ENCODE results near the gene SDK1. TPM values are rescaled to one million over a fixed set of nuclear protein-coding genes. Genes with fewer than 3 reads are reported as not detected.

The SDK1 gene
- total and polyA plus RNA-seq, 2 donors (not counting 3 experiments of a cell fraction or from before 2014, with no cell fraction given) = 1.6 to 3.9 TPM

- H3K27me3 ChIP-seq (ENCODE audit: control insufficient read depth in 2 of 2, insufficient read depth in 2 of 2, low read length in 2 of 2) = no peaks in the 10 kb centered on the region
- POLR2A ChIA-PET = no interaction called here
- no peaks in the 10 kb centered on the region for H3K36me3 ChIP-seq (ENCODE audit: control insufficient read depth in 2 of 2, extremely low read depth in 1 of 2, insufficient read depth in 2 of 2, low read length in 2 of 2)
- H3K27ac ChIP-seq (ENCODE audit: insufficient read depth, low read depth, low read length) = no peak overlapping the region
- dilution Hi-C loops (cut with MboI; ENCODE audit: extremely low pct_ligation_motif_present, low sequenced_read_pairs) (no loop called here), intact Hi-C loops (cut with micrococcal nuclease) (no loop called here)
- no peak overlapping the region for H2AFZ ChIP-seq (ENCODE audit: low read depth, low read length)
- TF ChIP-seq POLR2A (IDR thresholded peaks at IDR 0.05; ENCODE audit: low read depth, low read length) (no peak), GATA2 (IDR thresholded peaks at IDR 0.05; ENCODE audit: insufficient read depth, insufficient read length, low read depth, low read length) (no peak), POLR2AphosphoS5 (IDR thresholded peaks at IDR 0.05; ENCODE audit: insufficient read depth, low read depth, low read length) (no peak), JUN (IDR thresholded peaks at IDR 0.05; ENCODE audit: borderline replicate concordance, insufficient read depth, insufficient read length, low read depth) (no peak), EZH2 (IDR thresholded peaks at IDR 0.05; ENCODE audit: borderline replicate concordance, low read depth, low read length, severe bottlenecking) (no peak), MAX (IDR thresholded peaks at IDR 0.05; ENCODE audit: insufficient read depth, insufficient read length) (no peak), MYC (IDR thresholded peaks at IDR 0.05; ENCODE audit: low read depth, low read length) (no peak), FOS (IDR thresholded peaks at IDR 0.05; ENCODE audit: borderline replicate concordance, insufficient read depth, low read length) (no peak)
- TF ChIP-seq, protein P1, sequence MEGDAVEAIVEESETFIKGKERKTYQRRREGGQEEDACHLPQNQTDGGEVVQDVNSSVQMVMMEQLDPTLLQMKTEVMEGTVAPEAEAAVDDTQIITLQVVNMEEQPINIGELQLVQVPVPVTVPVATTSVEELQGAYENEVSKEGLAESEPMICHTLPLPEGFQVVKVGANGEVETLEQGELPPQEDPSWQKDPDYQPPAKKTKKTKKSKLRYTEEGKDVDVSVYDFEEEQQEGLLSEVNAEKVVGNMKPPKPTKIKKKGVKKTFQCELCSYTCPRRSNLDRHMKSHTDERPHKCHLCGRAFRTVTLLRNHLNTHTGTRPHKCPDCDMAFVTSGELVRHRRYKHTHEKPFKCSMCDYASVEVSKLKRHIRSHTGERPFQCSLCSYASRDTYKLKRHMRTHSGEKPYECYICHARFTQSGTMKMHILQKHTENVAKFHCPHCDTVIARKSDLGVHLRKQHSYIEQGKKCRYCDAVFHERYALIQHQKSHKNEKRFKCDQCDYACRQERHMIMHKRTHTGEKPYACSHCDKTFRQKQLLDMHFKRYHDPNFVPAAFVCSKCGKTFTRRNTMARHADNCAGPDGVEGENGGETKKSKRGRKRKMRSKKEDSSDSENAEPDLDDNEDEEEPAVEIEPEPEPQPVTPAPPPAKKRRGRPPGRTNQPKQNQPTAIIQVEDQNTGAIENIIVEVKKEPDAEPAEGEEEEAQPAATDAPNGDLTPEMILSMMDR (IDR thresholded peaks at IDR 0.05; ENCODE audit: extremely low read depth in 1 of 2, insufficient read depth in 1 of 2, low read depth in 1 of 2, low read length in 2 of 2) = no peak
- no peak for FAIRE-seq
- no peak for DNase-seq (ENCODE audit: low read depth, low spot score)
- H4K20me1 ChIP-seq (replicated peaks; ENCODE audit: control insufficient read depth, extremely low read depth, insufficient read depth, low read length) = no peaks in the 10 kb centered on the region
- no peak overlapping the region for H3K4me3 ChIP-seq (replicated peaks in 1 of 3; ENCODE audit: insufficient read depth in 1 of 3, low read depth in 1 of 3, low read length in 3 of 3)
- H3K9me1 ChIP-seq (replicated peaks; ENCODE audit: control insufficient read depth, extremely low read depth, insufficient read depth, low read length) = no peaks in the 10 kb centered on the region
- no peak overlapping the region for H3K4me2 ChIP-seq (ENCODE audit: insufficient read depth, low read length)
- no peaks in the 10 kb centered on the region for H3K4me1 ChIP-seq (ENCODE audit: control insufficient read depth, extremely low read depth, insufficient read depth, low read length)
- no peaks in the 10 kb centered on the region for H3K9me3 ChIP-seq (replicated peaks; ENCODE audit: control insufficient read depth, insufficient read depth, low read length)
- no peaks in the 10 kb centered on the region for H3K79me2 ChIP-seq (ENCODE audit: control insufficient read depth, insufficient read depth, low read length)
- CTCF ChIA-PET = no interaction called here
- BruUV-seq (replicated peaks) = no TSS peak
- H3K9ac ChIP-seq (replicated peaks; ENCODE audit: extremely low read depth, insufficient read depth, low read length) = no peak overlapping the region
Measured at GRCh38 chr7:4256286-4256685, 955.2 kb downstream of the SDK1 start.

Data from endothelial cell of umbilical vein (primary cell).